H4 (cell line): ENCODE data around the gene ATG2B. TPM values are rescaled to one million over a fixed set of nuclear protein-coding genes. Genes with fewer than 3 reads are reported as not detected.

Experiments used
- DNase-seq: peaks from one replicate; pipeline ENCODE4 v3.0.0-alpha.2; 2015; ENCODE audit warnings: low spot score
- total RNA-seq: library from RNA; depleted of rRNA; stranded (reverse); fragments of >200 nt; shearing (Covaris generic); gene quantifications from 2 replicates; pipeline ENCODE4 v1.2.3, GENCODE V29; 2014; rRNA removed

The ATG2B gene, protein sequence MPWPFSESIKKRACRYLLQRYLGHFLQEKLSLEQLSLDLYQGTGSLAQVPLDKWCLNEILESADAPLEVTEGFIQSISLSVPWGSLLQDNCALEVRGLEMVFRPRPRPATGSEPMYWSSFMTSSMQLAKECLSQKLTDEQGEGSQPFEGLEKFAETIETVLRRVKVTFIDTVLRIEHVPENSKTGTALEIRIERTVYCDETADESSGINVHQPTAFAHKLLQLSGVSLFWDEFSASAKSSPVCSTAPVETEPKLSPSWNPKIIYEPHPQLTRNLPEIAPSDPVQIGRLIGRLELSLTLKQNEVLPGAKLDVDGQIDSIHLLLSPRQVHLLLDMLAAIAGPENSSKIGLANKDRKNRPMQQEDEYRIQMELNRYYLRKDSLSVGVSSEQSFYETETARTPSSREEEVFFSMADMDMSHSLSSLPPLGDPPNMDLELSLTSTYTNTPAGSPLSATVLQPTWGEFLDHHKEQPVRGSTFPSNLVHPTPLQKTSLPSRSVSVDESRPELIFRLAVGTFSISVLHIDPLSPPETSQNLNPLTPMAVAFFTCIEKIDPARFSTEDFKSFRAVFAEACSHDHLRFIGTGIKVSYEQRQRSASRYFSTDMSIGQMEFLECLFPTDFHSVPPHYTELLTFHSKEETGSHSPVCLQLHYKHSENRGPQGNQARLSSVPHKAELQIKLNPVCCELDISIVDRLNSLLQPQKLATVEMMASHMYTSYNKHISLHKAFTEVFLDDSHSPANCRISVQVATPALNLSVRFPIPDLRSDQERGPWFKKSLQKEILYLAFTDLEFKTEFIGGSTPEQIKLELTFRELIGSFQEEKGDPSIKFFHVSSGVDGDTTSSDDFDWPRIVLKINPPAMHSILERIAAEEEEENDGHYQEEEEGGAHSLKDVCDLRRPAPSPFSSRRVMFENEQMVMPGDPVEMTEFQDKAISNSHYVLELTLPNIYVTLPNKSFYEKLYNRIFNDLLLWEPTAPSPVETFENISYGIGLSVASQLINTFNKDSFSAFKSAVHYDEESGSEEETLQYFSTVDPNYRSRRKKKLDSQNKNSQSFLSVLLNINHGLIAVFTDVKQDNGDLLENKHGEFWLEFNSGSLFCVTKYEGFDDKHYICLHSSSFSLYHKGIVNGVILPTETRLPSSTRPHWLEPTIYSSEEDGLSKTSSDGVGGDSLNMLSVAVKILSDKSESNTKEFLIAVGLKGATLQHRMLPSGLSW (N-terminal part only)
- total RNA-seq, result 3.6 and 5.6 TPM in 2 replicates

DNA sequence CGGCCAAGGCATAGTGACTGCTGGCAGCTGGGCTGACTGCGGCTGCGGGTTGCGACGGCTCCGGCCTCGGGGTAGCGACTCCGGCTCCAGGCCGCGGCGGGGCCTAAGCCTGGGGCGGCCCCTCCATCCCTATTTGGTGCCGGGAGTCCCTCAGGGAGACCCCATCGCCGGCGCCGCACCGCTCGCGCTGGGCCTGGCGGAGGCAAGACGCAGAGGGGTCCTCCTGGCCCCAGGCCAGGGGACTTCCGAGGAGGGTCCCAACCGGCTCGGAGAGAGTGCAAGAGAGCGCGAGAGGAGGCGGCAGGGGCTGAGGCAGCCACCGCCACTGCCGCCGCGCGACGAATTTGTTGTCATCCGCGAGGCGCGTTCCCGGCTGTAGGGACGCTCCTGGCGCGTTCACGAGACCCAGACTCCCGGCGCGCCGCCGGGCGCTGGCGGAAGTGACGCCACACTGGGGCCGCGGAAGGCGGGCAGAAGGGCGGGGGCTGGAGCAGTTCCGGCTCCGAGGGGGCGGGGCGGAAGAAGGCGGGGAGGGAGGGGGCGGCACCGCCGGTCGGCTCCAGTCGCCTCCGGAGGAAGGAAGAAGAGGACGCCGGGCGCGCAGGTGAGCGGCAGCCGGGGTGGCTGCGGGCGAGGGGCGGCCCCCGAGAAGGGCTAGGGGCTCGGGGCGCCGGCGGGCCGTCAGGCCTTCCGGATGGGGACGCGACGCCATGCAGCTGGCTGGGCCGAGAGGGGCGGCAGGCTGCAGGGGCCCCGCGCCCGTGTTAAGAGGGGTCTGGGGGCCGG, at the start of gene ATG2B, which contains the start of gene GSKIP:
TSS of gene ATG2B (minus strand) at position 377 of the 786 bp plus-strand sequence. CDS start at position 12, 365 bp downstream.
TSS of gene GSKIP (plus strand) at position 562 of the 786 bp plus-strand sequence. CDS start 18,722 bp downstream, outside the sequence.
- DNase-seq, result peak; percentile 79

DNA sequence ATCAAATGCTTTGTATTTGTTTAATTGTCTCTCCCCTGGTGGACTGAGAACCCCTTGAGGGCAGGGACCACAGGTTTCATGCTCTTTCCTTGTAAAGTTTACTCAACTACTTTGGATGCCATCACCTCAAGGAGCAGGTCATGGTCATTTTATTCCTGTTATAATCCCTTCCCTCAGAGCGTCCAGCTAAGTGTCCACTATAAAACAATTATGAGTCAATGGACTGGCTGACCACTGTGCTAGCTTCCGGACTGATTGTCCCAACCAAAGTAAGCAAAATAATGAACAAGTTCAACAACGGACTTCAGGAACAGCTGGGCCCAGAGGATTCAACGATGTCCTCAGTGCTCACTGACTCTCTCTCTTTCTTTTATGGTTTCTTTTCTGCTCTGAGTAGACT, 47.0 kb upstream of the ATG2B start:
- DNase-seq, result no peak

DNA sequence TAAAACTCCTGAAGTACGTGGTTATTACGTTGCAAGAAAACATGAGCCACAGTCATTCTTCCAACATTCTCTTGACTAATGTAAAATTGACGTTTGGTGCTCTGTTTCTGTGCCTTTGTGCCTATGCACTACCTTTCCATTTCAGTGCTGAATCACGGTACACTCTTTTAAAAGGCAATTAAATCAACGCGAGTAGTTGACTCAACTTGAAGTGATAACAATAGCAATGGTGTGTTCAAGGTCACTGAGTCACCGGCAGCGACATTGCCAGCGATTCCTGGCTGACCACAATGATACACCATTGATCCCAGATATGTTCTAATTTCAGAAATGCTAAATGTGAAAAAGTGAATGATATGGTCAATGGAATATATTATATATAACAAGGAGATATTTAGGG, 46.6 kb upstream of the ATG2B start:
- no peak for DNase-seq

DNA sequence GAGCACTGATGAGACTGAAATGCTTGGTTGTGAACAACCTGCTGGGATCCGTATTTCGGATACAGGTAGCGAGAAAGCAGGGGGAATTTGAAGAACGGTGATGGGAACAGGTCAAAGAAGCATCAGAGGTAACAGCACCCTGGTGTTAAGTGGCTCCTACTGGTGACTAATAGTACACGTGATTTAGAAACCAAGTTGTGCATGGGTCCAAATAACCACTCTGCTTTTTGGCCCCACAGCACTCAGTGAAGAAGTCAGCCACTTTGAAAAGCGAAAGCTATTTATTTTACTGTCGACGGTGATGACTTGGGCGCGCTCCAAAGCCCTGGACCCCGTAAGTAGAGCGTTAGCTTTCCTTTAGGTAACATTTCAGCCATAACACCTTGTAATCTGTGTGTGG, 45.5 kb upstream of the ATG2B start:
- no peak for DNase-seq

DNA sequence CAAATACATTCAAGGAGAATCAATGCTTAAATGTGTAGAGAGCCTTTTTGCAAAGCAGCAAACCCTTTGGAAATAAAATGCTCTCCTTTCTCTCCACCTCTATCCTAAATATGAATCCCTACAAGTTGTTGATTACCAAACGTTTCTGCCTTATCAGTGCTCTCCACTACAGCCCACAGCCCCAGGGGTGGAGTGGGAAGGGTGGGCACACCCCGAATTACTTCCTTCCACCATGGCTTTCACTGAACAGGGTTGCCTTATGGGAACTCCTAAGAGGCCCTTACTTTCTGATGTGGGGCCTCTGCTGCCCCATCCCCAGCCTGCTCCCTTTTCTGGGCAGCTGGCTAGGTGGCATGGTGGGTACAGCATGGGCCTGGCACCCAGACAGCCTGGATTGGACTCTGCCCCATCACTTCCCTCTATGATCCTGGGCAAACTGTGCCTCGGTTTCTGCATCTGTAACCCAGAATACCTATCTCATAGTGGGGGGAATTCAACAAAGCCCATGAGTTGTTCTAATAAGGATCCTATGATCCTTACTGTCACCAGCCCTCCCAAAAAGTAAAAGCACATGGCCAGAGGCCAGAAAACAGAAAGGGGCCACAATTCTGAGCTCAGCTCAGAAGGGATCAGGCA, 44.9 kb upstream of the ATG2B start:
- DNase-seq, result no peak

DNA sequence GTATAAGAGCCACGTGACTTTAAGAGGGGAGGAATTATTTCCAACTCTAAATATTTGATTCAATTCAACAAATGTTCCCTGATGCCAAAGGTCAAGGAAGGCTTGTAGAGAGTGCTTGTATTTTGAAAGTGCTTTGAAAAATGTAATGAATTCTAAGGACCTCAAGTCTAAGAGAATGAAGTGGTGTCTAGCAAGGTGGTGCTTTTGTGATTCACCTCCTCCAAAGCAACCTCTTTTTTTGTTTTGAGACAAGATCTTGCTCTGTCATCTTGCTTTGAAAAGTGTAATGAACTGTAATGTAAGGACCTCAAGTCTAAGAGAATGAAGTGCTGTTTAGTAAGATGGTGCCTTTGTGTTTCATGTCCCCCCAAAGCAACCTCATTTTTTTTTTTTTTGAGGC, 42.5 kb upstream of the ATG2B start:
- no peak for DNase-seq

DNA sequence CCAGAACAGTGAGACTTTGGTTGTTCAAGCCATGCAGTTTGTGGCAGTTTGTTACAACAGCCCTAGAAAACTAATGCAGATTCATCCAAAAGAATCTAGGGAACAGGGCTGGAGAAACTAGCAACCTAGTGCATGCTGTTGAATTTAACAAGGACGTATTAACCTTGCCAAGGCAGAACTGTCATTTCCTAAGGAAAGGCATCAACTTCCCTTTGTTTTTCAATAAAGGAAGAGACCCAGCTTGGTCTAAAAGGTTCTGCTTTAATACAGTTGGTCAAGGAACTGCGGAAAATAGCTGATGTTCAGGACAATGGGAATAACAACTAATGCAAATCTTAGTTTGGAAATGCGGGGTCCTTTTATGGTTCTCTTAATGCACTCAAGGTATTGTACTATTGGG, 40.3 kb upstream of the ATG2B start:
- no peak for DNase-seq

DNA sequence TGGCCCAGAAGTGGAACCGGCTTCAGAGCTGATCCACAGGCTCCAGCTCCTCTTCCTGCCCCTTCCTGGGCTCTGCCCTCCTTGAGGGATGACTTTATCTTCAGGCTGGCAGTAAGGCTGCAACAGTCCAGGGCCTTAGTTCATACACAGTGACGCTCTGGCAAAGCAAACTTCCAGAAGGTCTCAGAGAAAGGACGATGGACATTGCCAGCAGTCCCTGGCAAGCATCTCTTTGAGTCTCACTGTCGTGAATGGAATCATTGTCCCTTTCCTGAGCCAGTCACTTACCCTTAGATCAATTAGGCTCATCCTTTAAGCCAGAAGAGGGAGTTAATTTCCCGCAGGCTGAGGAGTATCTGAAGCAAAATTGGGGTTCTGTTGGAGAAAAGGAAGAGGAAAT, 37.4 kb upstream of the ATG2B start:
- DNase-seq, result no peak

DNA sequence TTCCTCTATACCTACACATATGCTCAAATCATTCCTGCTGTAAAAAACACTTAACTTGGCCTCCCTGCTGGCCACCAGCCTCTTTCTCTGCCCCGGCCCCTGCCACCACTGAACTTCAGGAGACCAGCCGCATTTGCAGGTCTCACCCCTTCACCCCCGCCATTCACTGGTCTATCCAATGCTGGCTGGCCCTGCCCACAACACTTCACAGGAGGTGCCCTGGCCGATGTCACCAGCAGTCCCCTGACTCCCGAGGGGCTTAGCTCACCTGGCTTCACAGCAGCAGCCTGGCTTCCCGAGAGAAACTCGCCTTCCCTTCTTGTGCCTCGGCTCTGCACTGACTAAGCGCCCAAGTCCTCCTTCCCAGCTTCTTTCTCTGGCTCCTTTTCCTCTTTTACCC, 36.3 kb upstream of the ATG2B start:
- no peak for DNase-seq

DNA sequence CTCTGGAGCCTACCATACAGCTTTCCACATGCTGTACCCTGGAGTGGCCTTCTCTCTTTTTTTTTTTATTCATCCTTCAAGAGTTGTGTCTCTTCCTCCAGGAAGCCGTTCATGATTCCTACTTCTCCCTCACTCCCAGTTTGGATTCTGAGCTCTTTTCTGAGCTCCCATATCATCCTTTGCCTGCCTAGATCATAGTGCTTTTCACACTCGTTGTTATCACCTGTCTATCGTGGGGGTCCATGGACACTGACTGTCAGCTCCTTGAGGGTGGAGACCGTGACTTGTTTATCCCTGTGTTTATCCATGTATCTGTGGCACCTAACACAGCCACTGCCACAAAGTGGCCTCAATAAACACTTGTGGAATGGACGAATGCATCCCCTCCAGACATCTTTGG, 35.8 kb upstream of the ATG2B start:
- DNase-seq, result no peak

DNA sequence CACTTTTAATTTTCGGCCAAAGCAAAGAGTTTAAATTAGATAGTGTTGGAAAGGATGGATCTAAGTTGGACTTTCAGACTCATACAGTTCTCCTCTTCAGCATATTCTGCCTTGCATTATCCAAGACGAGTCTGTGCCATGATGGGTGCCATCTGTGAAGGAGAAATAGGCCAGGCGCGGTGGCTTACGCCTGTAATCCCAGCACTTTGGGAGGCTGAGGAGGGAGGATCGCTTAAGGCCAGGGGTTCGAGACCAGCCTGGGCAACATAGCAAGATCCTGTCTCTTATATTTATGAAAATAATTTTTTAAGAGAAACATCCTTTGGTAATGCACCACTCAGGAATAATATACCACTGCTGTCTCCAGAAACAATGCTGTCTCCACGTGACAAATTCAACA, 35.3 kb upstream of the ATG2B start:
- DNase-seq, result no peak

DNA sequence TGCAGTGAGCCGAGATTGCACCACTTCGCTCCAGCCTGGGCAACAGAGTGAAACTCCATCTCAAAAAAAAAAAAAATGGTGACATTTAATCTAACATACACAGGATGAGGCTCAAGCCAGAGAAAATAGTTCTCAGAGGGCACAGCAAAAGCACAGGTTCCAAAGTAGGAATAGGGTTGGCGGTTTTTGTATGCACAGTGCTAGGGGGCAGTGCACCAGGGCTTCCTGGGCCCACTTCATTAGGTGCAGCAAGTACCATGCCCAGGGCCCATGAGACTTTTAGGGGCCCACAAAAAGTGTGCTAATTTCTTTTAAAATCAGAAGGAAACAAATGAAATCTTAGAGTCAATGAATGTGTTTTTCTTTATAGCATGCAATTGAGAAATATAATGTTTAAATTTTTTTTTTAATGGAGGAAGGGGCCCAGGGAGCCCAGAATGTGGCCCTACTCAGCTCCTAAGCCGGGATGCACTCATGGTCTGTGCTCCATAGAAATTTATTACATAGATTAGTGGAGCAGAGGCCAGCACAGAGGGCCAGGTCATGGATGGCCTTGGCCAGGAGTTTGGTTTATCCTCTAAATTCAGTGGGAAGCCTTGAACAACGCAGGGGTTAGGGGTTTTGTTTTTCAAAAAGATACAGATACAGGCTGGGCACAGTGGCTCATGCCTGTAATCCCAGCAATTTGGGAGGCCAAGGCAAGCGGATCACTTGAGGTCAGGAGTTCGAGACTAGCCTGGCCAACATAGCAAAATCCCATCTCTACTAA, 31.1 kb upstream of the ATG2B start:
- no peak for DNase-seq

DNA sequence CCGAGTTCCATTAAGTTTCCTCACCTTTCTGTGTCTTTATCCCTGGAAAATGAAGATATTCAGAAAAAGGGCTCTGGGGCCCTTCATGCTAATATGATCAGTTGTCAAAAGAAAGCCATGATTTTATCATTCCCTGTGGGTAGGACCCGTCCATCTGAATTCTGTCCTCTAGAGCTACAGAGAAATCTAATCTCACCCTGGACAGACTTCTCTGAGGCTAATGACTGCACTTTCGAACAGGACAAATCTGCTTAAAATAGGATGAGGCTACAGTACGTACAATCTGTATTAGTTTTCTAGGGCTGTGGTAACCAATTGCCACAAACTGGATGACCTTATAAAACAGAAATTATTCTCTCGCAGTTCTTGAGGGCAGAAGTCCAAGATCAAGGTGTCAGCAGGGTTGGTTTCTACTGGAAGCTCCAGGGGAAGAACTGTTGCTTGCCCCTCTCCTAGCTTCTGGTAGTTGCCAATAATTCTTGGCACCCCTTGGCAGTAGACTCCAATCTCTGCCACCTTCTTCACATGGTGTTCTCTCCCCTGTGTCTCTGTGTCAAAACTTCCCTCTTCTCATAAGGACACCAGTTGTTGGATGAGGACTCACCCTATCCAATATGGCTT, 30.0 kb upstream of the ATG2B start:
- DNase-seq, result no peak

DNA sequence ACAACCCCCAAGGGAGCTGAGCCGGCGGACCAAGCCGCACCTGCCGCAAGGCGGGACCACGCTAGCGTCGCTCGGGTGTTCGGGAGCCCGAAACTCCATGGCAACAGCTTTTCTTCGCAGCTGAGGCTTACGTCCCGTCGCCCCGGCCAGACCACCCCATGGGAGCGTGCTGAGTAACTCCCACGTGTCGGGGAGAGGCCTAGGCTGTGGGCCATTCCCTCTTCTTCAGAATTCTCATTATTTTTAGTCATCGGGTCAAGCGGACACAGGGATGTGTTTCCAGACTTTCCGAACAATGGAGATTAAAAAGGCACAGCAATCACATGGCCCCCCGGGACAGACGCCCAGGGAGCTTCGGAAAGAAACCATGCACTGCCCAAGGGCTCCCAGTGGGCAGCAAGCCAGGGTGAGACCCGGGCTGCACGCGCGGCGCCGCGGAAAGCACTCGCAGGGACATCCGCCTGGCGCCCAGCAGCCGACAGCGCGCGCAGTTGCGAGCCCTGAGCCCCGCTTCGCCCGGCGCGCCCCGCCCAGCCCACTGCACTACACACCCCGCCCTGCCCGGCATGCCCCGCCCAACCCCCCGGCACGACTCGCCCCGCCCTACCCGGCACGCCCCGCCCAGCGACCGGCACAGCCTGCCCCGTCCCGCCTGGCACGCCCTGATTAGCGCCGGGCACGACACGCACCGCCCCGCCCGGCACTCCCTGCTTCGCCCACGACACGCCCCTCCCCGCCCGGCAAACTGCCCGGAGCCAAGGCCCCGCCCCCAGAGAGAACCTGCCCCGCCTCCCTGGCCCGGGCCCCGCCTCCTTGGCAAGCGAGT, 28.4 kb upstream of the ATG2B start:
- peak; percentile 88 for DNase-seq

DNA sequence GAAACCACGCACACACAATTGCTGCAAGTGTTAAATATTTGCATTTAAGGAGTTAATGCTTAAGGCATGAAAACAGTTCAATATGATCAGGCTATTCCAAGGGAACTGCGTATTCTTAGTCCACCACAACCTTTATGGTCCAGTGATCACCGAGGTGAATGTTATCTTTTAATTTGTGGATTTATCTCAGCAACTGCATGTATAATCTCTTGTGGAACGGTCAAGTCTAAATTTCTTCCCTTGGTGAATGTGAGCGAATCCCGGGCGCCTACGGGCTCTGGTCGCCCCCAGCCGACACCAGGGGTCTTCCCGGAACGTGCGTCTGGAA, 27.8 kb upstream of the ATG2B start:
- no peak for DNase-seq

DNA sequence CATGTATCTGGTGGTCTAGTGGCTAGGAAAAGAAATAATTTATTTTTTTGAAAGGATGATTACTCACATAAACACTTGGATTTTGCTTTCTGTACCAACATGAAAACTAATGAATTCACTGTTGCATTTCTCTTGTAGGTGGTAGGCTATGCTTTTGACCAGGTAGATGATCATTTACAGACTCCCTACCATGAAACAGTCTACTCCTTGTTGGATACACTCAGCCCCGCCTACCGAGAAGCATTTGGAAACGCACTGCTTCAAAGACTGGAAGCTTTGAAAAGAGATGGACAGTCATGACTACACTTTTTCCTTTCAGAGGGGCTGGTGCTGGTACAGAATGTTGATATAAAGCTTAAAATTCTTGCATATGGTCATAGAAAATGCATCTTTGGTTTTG, 22.2 kb upstream of the ATG2B start:
- DNase-seq, result no peak

DNA sequence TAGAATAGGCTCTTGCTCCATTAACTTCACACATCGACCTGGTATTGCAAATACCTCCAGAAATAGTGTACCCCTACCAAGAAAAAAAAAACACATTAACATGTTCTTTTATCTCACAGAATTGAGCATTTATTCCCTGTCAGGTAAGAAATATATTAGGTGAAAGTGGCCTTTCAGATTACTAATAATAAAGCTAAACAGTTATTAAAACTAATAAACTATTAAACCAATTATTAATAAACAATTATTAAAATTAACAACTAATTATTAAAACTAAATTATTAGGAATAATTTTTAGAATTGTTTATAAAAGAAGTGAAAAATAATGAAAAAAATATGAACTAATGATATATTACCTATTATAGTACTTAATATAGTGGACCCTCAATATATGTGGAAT, 21.6 kb upstream of the ATG2B start:
- no peak for DNase-seq

DNA sequence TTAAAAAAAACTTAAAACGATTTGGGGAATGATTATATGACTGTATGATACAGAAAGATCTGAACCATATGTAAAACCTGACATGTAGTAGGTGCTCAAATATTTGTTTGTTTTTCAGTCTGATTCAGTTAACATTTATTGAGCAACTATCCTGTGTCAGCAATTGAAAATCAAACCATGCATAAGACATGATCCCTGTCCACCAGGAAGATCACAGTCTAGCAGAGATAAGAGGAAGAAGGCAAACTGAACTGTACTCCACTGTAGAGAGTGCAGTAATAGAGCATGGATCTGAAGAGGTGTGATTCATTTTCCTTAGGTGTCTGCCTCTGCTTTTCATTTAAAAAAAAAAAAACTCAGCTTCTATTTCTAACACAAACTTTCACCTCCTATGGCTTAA, 20.9 kb upstream of the ATG2B start:
- DNase-seq, result no peak

DNA sequence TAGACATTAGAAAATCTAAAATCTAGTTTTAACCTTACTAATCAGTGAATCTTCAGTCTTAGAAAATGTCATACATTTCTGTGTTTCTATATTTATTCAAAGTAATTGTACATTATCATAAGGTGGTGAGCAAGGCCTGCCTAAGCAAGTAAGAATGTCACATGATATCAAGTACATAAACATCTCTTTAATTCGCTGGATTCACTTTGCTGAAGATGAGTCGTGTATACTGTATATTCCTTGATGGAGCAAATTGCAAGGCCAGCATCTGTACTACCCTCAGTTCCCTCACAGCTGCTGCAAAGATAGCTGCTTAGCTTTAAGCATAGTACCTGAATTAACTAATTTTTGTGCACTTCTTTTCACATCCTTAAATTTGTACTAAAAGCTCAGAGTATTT, 20.3 kb upstream of the ATG2B start:
- DNase-seq, result no peak
